Activated CD8-positive, alpha-beta memory T cell treated with anti-CD3 and anti-CD28 coated beads, Interleukin-2, amount 10 ng/mL, durations not matched to agents 7 days and 5 days (primary cell): ENCODE data around the gene NOL3. TPM values are rescaled to one million over a fixed set of nuclear protein-coding genes. Genes with fewer than 3 reads are reported as not detected.
"Not testable (repeated sequence)": the region's sequence is repeated elsewhere in the genome, so short reads cannot be mapped to it uniquely, and the experiment has no call there.

Experiments
- ATAC-seq: fragments of 150-1000 bp; cut with Tn5 transposase; one replicate; pipeline ENCODE4 v1.10.0; 2021; ENCODE audit warnings: moderate library complexity
- CTCF ChIA-PET: fragments of 350-600 bp; sonication (Branson Sonifier 250); formaldehyde crosslinking; loops from one replicate; lab custom pipeline; 2021; ENCODE audit warnings: antibody characterized with exemption; lab: Charles Lee
- DNase-seq: peaks from one replicate; pipeline ENCODE4 v3.0.0-alpha.2; 2020
- H3K27ac Mint-ChIP-seq: one replicate; pipeline ENCODE4 v1.8.0; 2021; ENCODE audit warnings: mild to moderate bottlenecking, mixed read lengths
- H3K27me3 Mint-ChIP-seq: one replicate; pipeline ENCODE4 v1.8.0; 2021; ENCODE audit warnings: mixed read lengths
- H3K36me3 Mint-ChIP-seq: one replicate; pipeline ENCODE4 v1.8.0; 2021; ENCODE audit warnings: mild to moderate bottlenecking, mixed read lengths
- H3K4me1 Mint-ChIP-seq: one replicate; pipeline ENCODE4 v1.8.0; 2021; ENCODE audit warnings: mixed read lengths
- H3K4me3 Mint-ChIP-seq: one replicate; pipeline ENCODE4 v1.8.0; 2021; ENCODE audit warnings: mild to moderate bottlenecking, moderate library complexity, mixed read lengths
- H3K9me3 Mint-ChIP-seq: one replicate; pipeline ENCODE4 v1.8.0; 2022; ENCODE audit warnings: low read depth, mixed read lengths
- total RNA-seq, 2 experiments: library from RNA; stranded (reverse); gene quantifications; one replicate each; pipeline ENCODE4 v1.2.3, GENCODE V29; 2021

The NOL3 gene
- total RNA-seq = 10 to 100 TPM in 1 of 2 experiments, 1 to 10 TPM in 1; 3.3 to 10.3 TPM

DNA sequence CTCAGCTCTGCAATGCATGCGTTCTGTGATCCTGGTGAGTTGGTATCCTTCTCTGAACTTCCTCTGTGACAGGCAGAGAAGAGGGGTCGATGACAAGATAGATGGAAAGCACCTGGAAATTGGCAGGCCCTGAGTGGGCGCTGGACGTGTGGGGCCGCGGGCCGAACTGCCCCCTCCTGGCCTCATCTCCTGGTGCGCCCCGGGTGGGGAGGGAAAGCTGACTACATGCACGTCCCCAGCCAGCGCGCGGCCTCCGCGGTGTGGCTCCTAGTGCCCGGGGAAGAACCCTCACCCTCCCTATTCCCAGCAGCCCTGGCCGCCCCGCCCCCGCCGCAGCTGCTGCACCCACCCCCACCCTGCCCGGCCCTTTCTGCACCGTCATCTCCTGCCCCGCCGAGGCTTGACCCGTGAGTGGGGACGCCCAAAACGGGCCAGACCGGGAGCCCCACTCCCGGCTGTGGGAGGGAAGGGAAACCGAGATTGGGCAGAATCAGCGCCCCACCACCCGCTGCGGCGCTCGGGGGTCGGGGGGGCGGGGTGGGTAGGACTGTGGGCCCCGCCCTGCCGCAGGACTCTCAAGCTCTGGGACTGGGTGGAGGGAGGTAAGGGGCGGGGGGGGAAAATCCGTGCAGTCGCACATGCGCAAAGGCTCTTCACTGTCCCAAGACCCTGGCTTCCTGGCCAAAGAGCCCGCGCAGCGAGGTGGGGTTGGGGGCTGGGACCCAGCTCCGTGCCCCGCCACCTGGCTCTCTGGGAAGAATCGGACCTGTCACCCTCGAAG lies at the start of gene NOL3:
TSS of gene NOL3 (plus strand) at position 371 of the 781 bp plus-strand sequence.
- H3K36me3 Mint-ChIP-seq = peaks cover 1% of the 10 kb centered on the region
- no peaks in the 10 kb centered on the region for H3K9me3 Mint-ChIP-seq
- DNase-seq (peak; percentile 73), ATAC-seq (peak; percentile 24)
- peaks cover 67% of the 10 kb centered on the region for H3K27me3 Mint-ChIP-seq
- peak within 1 kb of the TSS; percentile 66 for H3K27ac Mint-ChIP-seq
- H3K4me3 Mint-ChIP-seq = peak within 1 kb of the TSS; percentile 75
- CTCF ChIA-PET = interaction anchor here (0.9 to 4.1 kb wide), 17 partner anchors 9 to 275 kb away, joined by 3 to 39 read pairs (median 4); partner anchors contain the start of genes B3GNT9, E2F4, FBXL8 and MATCAP1
- H3K4me1 Mint-ChIP-seq = peaks cover 44% of the 10 kb centered on the region

DNA sequence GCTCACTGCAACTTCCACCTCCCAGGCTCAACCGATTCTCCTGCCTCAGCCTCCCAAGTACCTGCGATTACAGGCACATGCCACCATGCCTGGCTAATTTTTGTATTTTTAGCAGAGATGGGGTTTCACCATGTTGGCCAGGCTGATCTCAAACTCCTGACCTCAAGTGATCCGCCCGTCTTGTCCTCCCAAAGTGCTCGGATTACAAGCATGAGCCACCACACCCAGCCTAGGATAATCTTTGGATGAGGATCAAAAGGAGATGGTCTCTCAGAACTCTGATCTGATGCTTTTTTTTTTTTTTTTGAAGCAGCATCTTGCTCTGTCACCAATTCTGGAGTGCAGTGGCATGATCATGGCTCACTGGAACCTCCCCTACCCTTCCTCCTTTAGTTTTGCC lies 47.5 kb upstream of the NOL3 start:
- H3K36me3 Mint-ChIP-seq = peaks cover 13% of the 10 kb centered on the region
- H3K27me3 Mint-ChIP-seq, H3K9me3 Mint-ChIP-seq, H3K4me1 Mint-ChIP-seq, ATAC-seq, H3K27ac Mint-ChIP-seq, H3K4me3 Mint-ChIP-seq, DNase-seq: not testable (repeated sequence)
- CTCF ChIA-PET = interaction anchor here (0.9 kb wide), 1 partner anchor 13 kb away, joined by 5 read pairs; no protein-coding TSS in a partner anchor

DNA sequence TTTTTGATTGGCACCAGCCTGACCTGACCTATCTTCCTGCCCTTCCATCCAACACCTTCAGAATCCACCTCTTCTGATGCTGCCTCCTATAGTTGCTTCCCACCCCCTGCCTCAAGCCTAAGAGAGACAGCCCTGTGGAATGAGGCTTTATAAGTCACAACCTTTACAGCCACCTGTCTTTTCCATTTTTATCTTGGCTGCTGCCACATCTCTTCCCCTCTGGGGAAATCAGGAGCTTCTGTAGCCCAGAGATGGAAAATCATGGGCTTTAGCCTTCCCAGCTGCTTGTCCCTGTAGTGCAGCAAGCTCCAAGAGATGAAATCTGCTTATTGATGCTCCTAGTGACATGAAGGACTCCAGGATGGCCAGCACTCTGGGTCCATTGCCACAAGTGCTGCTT lies 41.9 kb upstream of the NOL3 start:
- CTCF ChIA-PET = interaction anchor here (1.0 to 1.8 kb wide), 2 partner anchors 27 to 46 kb away, joined by 3 to 5 read pairs; no protein-coding TSS in a partner anchor
- ATAC-seq (no peak), DNase-seq (no peak)
- Mint-ChIP-seq H3K9me3 (no peaks in the 10 kb centered on the region), H3K27me3 (no peaks in the 10 kb centered on the region), H3K4me1 (peaks cover 5% of the 10 kb centered on the region), H3K4me3 (no peak overlapping the region), H3K36me3 (peaks cover 13% of the 10 kb centered on the region), H3K27ac (no peak overlapping the region)

DNA sequence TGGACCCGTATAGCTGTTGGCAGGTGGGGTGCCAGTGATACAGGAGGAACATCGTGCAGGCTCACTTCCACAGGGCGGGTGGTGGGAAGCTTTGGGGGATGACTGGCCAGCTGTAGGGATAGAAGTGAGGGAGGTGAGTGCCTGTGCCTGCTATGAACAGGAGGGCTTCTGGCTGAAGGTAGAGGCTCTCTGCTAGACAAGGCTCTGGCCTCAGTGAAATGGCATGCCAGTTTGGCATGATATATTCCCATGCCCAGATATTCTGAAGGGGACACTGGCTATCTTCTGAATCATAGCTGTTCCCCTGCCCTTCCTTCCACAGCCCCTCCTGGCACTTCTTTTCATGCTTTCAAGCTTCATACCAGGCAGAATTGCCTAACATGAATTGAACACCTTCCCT lies 41.5 kb upstream of the NOL3 start:
- DNase-seq = no peak
- H3K4me3 Mint-ChIP-seq = no peak overlapping the region
- H3K27ac Mint-ChIP-seq = no peak overlapping the region
- CTCF ChIA-PET = interaction anchor here (1.0 to 1.8 kb wide), 6 partner anchors 9 to 153 kb away, joined by 3 to 5 read pairs (median 4); no protein-coding TSS in a partner anchor
- peaks cover 5% of the 10 kb centered on the region for H3K4me1 Mint-ChIP-seq
- no peak for ATAC-seq
- H3K36me3 Mint-ChIP-seq = peaks cover 10% of the 10 kb centered on the region
- H3K9me3 Mint-ChIP-seq = no peaks in the 10 kb centered on the region
- no peaks in the 10 kb centered on the region for H3K27me3 Mint-ChIP-seq

DNA sequence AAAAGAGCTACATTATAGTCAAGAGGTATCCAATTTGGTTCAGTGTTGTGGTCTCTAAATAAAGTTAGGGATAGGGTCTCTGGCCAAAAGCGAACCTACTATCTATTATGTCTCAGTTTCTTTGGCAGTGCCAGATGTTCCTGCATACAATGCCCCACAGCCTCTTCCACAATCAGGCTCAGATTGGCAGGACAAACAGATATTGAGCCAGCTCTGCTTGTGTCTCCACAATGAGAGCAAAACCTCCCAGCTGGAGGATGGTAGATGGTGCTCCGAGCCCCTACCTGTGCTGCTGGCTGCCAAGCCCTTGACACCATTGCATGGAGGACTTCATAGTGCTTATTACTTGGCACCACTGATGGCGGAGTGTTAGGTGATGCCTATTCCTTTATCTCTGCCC lies 40.9 kb upstream of the NOL3 start:
- H3K36me3 Mint-ChIP-seq = peaks cover 12% of the 10 kb centered on the region
- H3K4me3 Mint-ChIP-seq = no peak overlapping the region
- no peaks in the 10 kb centered on the region for H3K9me3 Mint-ChIP-seq
- no peak overlapping the region for H3K27ac Mint-ChIP-seq
- CTCF ChIA-PET = interaction anchor here (0.5 to 1.4 kb wide), 6 partner anchors 9 to 154 kb away, joined by 3 to 5 read pairs (median 3); no protein-coding TSS in a partner anchor
- ATAC-seq (no peak), DNase-seq (no peak)
- peaks cover 5% of the 10 kb centered on the region for H3K4me1 Mint-ChIP-seq
- H3K27me3 Mint-ChIP-seq = no peaks in the 10 kb centered on the region

DNA sequence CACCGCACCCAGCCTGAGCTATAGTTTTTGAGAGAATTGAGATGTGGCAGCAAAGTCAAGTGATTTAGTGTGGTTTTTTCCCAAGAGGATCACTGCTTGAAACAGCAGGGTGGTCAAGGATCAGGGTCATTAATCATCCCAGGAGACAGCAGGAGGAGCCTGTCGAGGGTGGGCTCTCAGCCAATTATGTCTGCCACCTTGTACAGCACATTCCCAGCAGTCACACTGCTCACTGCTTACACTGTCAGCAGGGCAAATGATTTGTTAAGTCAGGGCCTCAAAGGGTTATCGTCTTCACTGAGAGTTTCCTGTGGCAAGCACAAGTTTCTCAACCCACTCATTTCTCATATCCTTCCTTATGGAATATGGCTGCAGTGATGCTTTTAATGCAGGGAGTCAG lies 32.7 kb upstream of the NOL3 start:
- no peak for DNase-seq
- peaks cover 3% of the 10 kb centered on the region for H3K4me1 Mint-ChIP-seq
- no peak overlapping the region for H3K4me3 Mint-ChIP-seq
- H3K9me3 Mint-ChIP-seq = no peaks in the 10 kb centered on the region
- ATAC-seq = no peak
- H3K27ac Mint-ChIP-seq = no peak overlapping the region
- CTCF ChIA-PET = interaction anchor here (1.1 to 3.8 kb wide), 3 partner anchors 8 to 120 kb away, joined by 3 to 17 read pairs (median 3); no protein-coding TSS in a partner anchor
- no peaks in the 10 kb centered on the region for H3K27me3 Mint-ChIP-seq
- H3K36me3 Mint-ChIP-seq = peaks cover 30% of the 10 kb centered on the region

DNA sequence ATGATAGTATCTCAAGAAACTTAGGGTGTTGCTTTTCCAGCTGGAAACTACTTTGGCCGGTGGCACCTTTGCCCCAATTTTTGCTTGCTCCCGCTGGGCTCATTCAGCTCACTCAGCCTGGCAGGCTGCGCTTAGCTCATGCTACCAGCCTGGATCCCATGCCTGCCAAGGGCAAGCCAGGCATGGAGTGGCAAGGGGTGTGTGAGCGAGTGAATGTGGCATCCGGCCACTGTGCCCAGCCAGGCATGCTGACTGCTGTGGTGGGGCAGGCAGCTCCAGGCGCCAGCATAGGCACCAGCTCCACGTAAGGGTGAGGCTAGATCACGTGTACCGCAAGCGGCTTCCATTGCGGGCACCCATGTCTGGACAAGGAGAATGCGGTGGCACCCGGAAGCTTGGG lies 28.9 kb upstream of the NOL3 start:
- peaks cover 16% of the 10 kb centered on the region for H3K36me3 Mint-ChIP-seq
- H3K4me1 Mint-ChIP-seq = no peaks in the 10 kb centered on the region
- no peaks in the 10 kb centered on the region for H3K9me3 Mint-ChIP-seq
- ATAC-seq = no peak
- H3K27ac Mint-ChIP-seq = no peak overlapping the region
- CTCF ChIA-PET = interaction anchor here (0.8 to 1.9 kb wide), 11 partner anchors 9 to 306 kb away, joined by 3 to 14 read pairs (median 4); partner anchors contain the start of gene B3GNT9
- no peak for DNase-seq
- H3K4me3 Mint-ChIP-seq = no peak overlapping the region
- H3K27me3 Mint-ChIP-seq = no peaks in the 10 kb centered on the region

DNA sequence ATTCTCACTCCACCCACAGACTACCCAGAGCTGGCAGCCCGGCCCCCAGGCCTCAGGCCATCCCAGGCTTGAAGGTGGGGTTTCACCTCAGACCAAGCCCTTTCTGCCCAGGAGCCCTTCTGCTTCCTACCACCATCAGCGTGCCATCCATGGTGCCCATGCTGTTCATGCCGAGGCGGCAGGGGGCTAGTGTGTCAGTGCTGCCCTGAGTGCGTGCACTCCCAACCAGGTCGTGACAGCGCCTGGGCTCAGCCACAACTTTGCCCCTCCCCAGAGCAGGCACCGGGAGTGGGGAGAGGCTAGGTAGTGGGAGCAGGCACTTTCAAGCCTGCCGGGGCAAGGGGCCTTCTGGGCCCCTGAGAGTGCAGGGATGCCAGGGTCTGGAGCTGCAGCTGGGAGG lies 28.0 kb upstream of the NOL3 start:
- no peaks in the 10 kb centered on the region for H3K27me3 Mint-ChIP-seq
- no peak overlapping the region for H3K4me3 Mint-ChIP-seq
- no peak for DNase-seq
- H3K36me3 Mint-ChIP-seq = peaks cover 12% of the 10 kb centered on the region
- CTCF ChIA-PET = interaction anchor here (1.3 to 1.8 kb wide), 2 partner anchors 125 to 188 kb away, joined by 5 to 7 read pairs; no protein-coding TSS in a partner anchor
- H3K4me1 Mint-ChIP-seq = no peaks in the 10 kb centered on the region
- H3K9me3 Mint-ChIP-seq = no peaks in the 10 kb centered on the region
- H3K27ac Mint-ChIP-seq = no peak overlapping the region
- no peak for ATAC-seq

DNA sequence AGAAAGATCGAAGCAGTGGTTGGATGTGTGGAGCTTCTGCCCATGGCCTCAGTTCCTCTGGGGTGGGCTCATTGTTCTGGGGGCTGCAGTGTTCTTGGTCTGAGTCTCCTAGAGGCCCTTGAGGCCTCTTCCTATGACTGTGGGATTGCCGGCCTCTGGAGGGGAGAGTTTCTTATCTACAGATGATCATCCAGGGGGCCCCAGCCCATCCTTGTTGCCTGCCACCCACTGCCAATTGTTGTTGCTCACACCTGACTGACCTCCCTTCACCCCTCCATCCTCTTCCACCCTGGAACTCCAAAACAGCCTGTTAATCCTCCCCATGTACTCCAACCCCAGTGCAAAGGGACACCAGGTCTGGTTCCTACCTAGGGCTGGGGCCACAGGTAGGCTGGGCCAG lies 25.4 kb upstream of the NOL3 start:
- Mint-ChIP-seq H3K27me3 (no peaks in the 10 kb centered on the region), H3K4me1 (peaks cover 4% of the 10 kb centered on the region), H3K36me3 (peaks cover 20% of the 10 kb centered on the region), H3K9me3 (no peaks in the 10 kb centered on the region), H3K4me3 (no peak overlapping the region), H3K27ac (peak overlapping the region; percentile 31)
- no peak for ATAC-seq
- DNase-seq = no peak
- CTCF ChIA-PET = interaction anchor here (3.9 kb wide), 1 partner anchor 10 kb away, joined by 21 read pairs; no protein-coding TSS in a partner anchor

DNA sequence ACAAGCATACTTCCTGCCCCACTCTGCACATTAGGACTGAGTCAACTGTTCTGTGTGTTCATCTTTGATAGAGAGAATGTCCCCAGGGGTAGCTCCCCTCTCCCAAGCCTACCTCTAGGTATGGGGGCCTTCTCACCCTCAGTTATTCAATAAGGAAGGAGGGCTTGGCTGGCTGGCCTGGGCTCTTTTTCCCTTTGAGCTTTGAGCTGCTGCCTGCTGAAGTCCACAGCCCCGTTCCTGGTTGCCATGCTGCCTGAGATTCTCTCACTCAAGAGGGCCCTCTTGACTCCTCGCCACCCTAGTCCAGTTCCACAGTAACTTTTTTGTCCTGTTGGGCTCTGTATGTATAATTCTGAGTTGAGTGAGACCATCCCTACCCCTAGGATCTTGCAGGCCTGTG lies 24.6 kb upstream of the NOL3 start:
- peak overlapping the region; percentile 13 for H3K27ac Mint-ChIP-seq
- no peaks in the 10 kb centered on the region for H3K27me3 Mint-ChIP-seq
- H3K36me3 Mint-ChIP-seq = peaks cover 15% of the 10 kb centered on the region
- CTCF ChIA-PET = interaction anchor here (3.9 kb wide), 1 partner anchor 9 kb away, joined by 21 read pairs; no protein-coding TSS in a partner anchor
- no peaks in the 10 kb centered on the region for H3K9me3 Mint-ChIP-seq
- DNase-seq (no peak), ATAC-seq (no peak)
- H3K4me1 Mint-ChIP-seq = peaks cover 4% of the 10 kb centered on the region
- no peak overlapping the region for H3K4me3 Mint-ChIP-seq

DNA sequence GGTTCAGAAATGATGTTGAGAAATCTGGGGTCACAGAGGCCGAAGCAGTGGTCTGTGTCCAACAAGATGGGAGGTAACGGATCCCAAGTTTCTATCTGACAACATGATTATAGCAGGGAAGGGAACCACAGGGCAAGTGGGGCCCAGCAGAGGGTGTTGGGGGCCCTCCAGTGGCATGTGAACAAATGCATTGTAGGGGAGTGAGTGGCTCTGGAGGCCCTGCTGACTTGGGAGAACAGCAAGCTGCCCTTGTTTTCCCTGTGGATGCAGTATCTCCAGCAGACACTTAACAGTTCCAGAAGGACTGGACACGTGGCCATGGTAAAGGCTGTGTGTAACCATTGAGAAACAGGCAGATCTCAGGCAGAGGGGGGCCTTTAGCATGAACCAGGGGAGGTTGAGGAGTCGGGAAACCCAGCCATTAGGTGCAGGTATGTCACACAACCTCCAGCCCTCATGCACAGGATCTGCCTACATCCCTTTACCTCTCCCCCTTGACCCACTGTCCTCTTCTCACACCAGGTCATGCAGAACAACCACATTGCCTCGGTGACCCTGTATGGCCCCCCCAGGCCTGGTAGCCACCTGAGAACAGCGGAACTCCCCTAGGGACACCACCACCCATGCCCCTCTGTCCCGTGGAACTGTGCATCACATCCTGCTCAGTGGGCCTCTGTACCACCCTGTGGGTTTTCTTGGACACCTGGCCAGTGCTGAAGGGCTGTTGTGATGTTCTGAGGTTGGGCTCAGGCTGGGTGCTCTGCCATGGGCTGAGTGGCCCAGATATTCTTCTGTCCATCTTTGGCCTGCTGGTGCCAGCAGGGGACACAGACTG lies 23.6 kb upstream of the NOL3 start:
- Mint-ChIP-seq H3K4me3 (no peak overlapping the region), H3K4me1 (peaks cover 13% of the 10 kb centered on the region), H3K36me3 (peaks cover 12% of the 10 kb centered on the region), H3K27me3 (no peaks in the 10 kb centered on the region), H3K27ac (no peak overlapping the region), H3K9me3 (no peaks in the 10 kb centered on the region)
- CTCF ChIA-PET = interaction anchor here (0.6 to 3.9 kb wide), 6 partner anchors 8 to 170 kb away, joined by 3 to 21 read pairs (median 3); no protein-coding TSS in a partner anchor
- DNase-seq (no peak), ATAC-seq (no peak)

DNA sequence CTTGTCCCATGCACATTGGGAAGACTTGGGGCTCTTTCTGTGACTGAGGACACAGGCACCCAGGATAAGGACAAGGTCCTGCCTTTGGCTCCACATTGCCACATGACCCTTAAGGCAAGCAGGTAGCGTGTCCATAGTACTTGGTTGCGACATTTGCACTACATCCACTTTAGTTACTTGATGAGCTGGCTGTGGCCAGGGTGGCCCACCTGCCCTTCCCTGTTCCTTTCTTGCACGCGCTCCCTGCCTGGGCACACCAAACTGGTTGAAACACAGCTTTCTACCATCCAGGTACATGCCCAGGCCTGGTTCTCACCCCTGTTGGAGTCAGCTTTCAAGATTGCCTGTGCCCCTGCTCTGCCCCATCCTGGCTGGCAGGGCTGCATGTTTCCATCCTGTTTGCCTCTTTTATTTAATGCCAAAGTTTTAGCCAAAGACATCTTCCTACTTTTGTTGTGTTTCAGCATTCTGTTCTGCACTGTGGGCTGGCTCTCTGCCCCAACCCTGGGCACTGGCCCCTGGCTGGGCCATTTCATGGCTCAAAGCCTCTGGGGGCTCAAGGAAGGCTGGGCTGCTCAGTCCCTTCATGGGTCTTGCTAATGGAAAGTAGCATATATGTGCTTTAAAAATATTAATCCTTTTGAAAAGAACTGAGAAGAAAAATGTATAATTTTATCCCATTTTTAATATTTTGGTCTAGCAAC lies 22.7 kb upstream of the NOL3 start:
- no peak overlapping the region for H3K4me3 Mint-ChIP-seq
- H3K9me3 Mint-ChIP-seq = no peaks in the 10 kb centered on the region
- H3K27ac Mint-ChIP-seq = no peak overlapping the region
- peaks cover 12% of the 10 kb centered on the region for H3K36me3 Mint-ChIP-seq
- H3K27me3 Mint-ChIP-seq = no peaks in the 10 kb centered on the region
- H3K4me1 Mint-ChIP-seq = peaks cover 17% of the 10 kb centered on the region
- ATAC-seq = no peak
- no peak for DNase-seq
- CTCF ChIA-PET = interaction anchor here (0.6 to 1.1 kb wide), 4 partner anchors 8 to 171 kb away, joined by 3 read pairs; no protein-coding TSS in a partner anchor
